ENCODE measurements around the gene PAX7.

Gene PAX7

DNA sequence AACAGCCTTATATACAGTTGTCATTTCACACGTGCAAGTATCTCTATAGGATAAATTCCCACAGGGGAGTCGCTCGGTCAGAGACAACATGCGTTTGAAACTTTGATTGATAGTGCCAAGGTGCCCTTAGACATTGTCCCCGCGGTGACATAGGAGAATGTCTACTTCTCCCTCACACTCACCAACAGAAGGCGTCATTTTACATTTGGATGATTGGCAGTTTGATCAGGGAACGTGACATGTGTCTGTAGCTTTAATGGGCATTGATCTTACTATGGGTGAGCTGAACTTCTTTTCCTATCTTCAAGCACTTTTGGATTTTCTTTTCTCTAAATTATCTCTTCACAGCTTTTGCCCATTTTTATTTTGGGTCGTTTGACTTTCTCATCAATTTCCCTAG lies 42.6 kb upstream of the PAX7 start:
- H3K9ac ChIP-seq, result no peak overlapping the region
- H3K27ac ChIP-seq, result no peak overlapping the region
- TF ChIP-seq, protein P1, sequence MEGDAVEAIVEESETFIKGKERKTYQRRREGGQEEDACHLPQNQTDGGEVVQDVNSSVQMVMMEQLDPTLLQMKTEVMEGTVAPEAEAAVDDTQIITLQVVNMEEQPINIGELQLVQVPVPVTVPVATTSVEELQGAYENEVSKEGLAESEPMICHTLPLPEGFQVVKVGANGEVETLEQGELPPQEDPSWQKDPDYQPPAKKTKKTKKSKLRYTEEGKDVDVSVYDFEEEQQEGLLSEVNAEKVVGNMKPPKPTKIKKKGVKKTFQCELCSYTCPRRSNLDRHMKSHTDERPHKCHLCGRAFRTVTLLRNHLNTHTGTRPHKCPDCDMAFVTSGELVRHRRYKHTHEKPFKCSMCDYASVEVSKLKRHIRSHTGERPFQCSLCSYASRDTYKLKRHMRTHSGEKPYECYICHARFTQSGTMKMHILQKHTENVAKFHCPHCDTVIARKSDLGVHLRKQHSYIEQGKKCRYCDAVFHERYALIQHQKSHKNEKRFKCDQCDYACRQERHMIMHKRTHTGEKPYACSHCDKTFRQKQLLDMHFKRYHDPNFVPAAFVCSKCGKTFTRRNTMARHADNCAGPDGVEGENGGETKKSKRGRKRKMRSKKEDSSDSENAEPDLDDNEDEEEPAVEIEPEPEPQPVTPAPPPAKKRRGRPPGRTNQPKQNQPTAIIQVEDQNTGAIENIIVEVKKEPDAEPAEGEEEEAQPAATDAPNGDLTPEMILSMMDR (conservative IDR thresholded peaks at IDR 0.05; ENCODE audit: low read depth, low read length), result no peak
- H3K4me1 ChIP-seq (ENCODE audit: low read depth, poor library complexity, severe bottlenecking), result no peaks in the 10 kb centered on the region
- peaks cover 12% of the 10 kb centered on the region for H3K27me3 ChIP-seq (ENCODE audit: insufficient read depth, low read depth)
- H3K4me2 ChIP-seq, result no peak overlapping the region
- H4K20me1 ChIP-seq (ENCODE audit: insufficient read depth), result no peaks in the 10 kb centered on the region
- no peaks in the 10 kb centered on the region for H3K79me2 ChIP-seq (ENCODE audit: insufficient read depth, low read depth)
- no peak overlapping the region for H2AFZ ChIP-seq (ENCODE audit: low read depth)
- H3K4me3 ChIP-seq (IDR thresholded peaks at IDR 0.05; ENCODE audit: insufficient read depth, low read depth, low read length), result no peak overlapping the region
- no peaks in the 10 kb centered on the region for H3K36me3 ChIP-seq (ENCODE audit: insufficient read depth)

DNA sequence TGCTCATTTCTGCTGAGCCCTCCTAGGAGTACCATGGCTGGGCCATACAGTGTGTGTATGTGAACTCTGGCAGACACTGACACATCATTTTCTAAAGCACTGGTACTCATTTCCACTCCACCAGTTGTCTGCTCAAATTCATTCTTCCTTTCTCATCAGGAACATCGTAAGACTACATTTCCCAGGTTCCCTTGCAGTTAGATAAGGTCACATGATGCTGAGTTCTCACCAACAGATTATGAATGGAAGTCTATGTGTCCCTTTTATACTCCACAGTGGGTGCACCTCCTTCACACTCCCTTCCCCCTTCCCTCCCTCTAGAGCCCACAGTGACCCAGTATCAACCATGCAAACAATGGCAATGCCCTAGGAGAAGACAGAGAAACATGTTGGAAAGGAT lies 38.3 kb upstream of the PAX7 start:
- TF ChIP-seq, protein P1 (conservative IDR thresholded peaks at IDR 0.05; ENCODE audit: low read depth, low read length), result no peak
- no peaks in the 10 kb centered on the region for H3K79me2 ChIP-seq (ENCODE audit: insufficient read depth, low read depth)
- no peaks in the 10 kb centered on the region for H3K36me3 ChIP-seq (ENCODE audit: insufficient read depth)
- no peaks in the 10 kb centered on the region for H4K20me1 ChIP-seq (ENCODE audit: insufficient read depth)
- no peaks in the 10 kb centered on the region for H3K4me1 ChIP-seq (ENCODE audit: low read depth, poor library complexity, severe bottlenecking)
- no peak overlapping the region for H3K4me2 ChIP-seq
- no peak overlapping the region for H3K9ac ChIP-seq
- no peak overlapping the region for H2AFZ ChIP-seq (ENCODE audit: low read depth)
- H3K27me3 ChIP-seq (ENCODE audit: insufficient read depth, low read depth), result peaks cover 24% of the 10 kb centered on the region; the same call in 1 of the 2 replicates
- H3K27ac ChIP-seq, result no peak overlapping the region
- no peak overlapping the region for H3K4me3 ChIP-seq (IDR thresholded peaks at IDR 0.05; ENCODE audit: insufficient read depth, low read depth, low read length)

DNA sequence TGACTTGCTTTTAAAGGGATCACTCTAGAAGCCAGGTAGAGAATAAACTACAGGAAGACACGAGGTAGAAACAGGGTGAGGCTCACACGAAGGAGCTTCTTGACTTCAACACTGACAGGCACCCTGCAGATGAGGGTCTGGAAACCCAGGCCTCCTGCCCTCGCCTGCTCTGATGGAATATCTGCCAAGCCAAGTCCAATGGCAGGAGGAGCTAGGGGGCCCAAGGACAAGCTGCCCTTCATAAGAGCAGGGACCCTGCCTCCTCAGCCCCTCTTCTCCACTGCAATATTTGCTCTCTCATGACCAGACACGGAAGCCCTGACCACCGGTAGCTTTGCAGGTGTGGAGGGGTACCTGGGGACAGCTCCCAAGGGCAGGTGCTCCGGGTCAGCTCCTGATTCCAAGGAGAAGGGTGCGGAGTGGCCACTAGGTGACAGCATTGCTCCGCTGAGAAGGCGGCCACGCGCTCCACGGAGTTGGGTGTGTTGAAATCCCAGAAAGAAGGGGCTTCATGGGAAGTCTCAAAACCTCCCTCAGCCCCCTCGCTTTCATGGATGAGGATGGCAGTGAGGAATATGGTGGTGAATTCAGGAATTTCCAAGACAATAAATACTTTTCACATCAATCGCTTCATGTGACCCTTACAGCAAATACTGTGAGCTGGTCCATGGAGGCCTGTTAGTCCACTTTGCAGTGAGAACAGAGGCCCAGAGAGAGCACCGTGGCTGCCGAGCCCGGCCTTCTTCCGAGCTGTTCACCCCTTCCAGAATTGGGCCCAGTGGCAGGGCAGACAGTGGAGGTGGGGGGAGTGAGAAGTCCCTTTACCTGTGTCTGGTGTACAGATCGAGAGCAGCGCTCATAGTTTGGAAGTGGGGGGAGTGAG lies 33.2 kb upstream of the PAX7 start:
- no peak overlapping the region for H3K9ac ChIP-seq
- H2AFZ ChIP-seq (ENCODE audit: low read depth), result no peak overlapping the region
- H3K4me1 ChIP-seq (ENCODE audit: low read depth, poor library complexity, severe bottlenecking), result no peaks in the 10 kb centered on the region
- H3K27me3 ChIP-seq (ENCODE audit: insufficient read depth, low read depth), result peaks cover 24% of the 10 kb centered on the region; the same call in 1 of the 2 replicates
- no peaks in the 10 kb centered on the region for H4K20me1 ChIP-seq (ENCODE audit: insufficient read depth)
- H3K27ac ChIP-seq, result no peak overlapping the region
- no peak overlapping the region for H3K4me3 ChIP-seq (IDR thresholded peaks at IDR 0.05; ENCODE audit: insufficient read depth, low read depth, low read length)
- no peak overlapping the region for H3K4me2 ChIP-seq
- H3K36me3 ChIP-seq (ENCODE audit: insufficient read depth), result no peaks in the 10 kb centered on the region
- no peaks in the 10 kb centered on the region for H3K79me2 ChIP-seq (ENCODE audit: insufficient read depth, low read depth)
- TF ChIP-seq, protein P1 (conservative IDR thresholded peaks at IDR 0.05; ENCODE audit: low read depth, low read length), result peak; percentile 81

DNA sequence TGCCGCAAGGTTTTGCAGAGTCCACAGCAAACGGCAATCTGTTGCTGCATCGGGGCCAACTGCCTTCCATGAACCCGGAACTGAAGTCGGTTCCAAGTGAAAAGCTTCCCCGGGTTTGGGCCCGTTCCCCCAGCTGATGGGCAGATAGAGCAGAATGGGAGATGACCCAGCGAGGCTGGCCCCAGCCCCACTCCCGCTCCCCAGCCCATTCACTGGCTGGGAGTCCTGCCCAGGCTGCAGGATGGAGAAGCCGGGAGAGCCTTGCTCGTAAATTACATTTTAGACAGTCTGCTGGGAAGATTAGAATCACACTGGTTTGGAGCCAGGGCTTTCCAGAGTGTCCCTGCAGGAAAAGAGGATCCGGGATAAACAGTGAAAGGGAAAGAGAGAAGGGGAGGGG lies 31.6 kb upstream of the PAX7 start:
- Histone ChIP-seq H4K20me1 (ENCODE audit: insufficient read depth) (no peaks in the 10 kb centered on the region), H3K4me2 (no peak overlapping the region), H3K9ac (no peak overlapping the region), H3K27ac (no peak overlapping the region), H3K79me2 (ENCODE audit: insufficient read depth, low read depth) (no peaks in the 10 kb centered on the region), H2AFZ (ENCODE audit: low read depth) (no peak overlapping the region), H3K4me3 (IDR thresholded peaks at IDR 0.05; ENCODE audit: insufficient read depth, low read depth, low read length) (no peak overlapping the region), H3K4me1 (ENCODE audit: low read depth, poor library complexity, severe bottlenecking) (no peaks in the 10 kb centered on the region), H3K27me3 (ENCODE audit: insufficient read depth, low read depth) (peaks cover 25% of the 10 kb centered on the region; the same call in 1 of the 2 replicates), H3K36me3 (ENCODE audit: insufficient read depth) (no peaks in the 10 kb centered on the region)
- TF ChIP-seq, protein P1 (conservative IDR thresholded peaks at IDR 0.05; ENCODE audit: low read depth, low read length), result no peak

Measured in KMS-11 (cell line).